ENCODE results near the gene PIGQ. TPM values are rescaled to one million over a fixed set of nuclear protein-coding genes. Genes with fewer than 3 reads are reported as not detected.

The PIGQ gene
- total and polyA plus RNA-seq, 2 of the 13 experiments (the other 11 are each of a cell fraction or from before 2014, with no cell fraction given) = 7.7 to 19.7 TPM

DNA sequence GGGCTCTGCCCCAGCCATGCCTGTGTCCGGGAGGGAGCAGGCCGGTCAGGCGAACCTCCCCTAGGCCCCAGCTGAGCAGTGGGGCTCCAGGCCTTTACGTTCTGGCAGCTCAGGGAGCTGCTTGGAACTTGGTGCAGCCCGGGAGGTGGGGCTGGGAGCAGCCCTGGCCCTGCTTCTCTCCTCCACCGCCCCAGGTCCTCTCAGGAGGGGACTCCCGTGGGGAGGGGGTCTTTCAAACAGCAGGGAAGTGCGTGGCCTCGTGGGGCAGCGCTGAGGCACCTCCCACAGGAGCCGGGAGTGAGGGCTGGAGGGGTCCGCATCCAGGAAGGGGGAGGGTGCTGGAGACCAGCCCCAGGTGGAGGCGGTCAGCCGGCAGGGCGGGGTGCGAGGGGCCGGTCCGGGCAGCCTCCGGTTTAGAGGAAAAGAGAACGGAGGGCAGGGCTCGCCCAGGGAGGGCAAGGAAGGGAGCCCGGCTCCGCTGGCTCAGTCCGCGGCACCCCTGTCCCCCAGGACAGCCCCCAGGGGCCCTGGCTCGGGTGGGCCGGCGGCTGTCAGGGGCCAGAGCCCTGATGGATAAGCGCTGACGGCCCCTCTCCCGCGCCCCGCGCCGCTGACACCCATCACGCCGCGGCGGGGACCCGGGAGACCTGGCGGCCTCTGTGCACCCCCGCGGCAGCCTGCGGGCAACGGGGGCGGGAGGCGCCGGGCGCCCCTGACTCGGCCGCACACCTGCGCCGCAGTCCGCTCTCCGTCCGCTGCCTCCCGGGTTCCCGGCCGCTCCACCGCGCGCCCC is 10.2 kb upstream of the PIGQ start (continued):
- TF ChIP-seq, protein P1, sequence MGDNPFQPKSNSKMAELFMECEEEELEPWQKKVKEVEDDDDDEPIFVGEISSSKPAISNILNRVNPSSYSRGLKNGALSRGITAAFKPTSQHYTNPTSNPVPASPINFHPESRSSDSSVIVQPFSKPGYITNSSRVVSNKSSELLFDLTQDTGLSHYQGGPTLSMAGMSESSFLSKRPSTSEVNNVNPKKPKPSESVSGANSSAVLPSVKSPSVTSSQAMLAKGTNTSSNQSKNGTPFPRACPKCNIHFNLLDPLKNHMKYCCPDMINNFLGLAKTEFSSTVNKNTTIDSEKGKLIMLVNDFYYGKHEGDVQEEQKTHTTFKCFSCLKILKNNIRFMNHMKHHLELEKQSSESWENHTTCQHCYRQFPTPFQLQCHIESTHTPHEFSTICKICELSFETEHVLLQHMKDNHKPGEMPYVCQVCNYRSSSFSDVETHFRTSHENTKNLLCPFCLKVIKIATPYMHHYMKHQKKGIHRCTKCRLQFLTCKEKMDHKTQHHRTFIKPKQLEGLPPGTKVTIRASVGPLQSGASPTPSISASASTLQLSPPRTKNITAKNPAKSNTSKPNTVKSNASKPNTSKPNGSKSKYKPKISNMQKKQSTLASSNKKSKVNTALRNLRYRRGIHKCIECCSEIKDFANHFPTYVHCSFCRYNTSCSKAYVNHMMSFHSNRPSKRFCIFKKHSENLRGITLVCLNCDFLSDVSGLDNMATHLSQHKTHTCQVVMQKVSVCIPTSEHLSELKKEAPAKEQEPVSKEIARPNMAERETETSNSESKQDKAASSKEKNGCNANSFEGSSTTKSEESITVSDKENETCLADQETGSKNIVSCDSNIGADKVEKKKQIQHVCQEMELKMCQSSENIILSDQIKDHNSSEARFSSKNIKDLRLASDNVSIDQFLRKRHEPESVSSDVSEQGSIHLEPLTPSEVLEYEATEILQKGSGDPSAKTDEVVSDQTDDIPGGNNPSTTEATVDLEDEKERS (CRISPR knock-in tag; IDR thresholded peaks at IDR 0.05) = no peak
- TF ChIP-seq, protein P2, sequence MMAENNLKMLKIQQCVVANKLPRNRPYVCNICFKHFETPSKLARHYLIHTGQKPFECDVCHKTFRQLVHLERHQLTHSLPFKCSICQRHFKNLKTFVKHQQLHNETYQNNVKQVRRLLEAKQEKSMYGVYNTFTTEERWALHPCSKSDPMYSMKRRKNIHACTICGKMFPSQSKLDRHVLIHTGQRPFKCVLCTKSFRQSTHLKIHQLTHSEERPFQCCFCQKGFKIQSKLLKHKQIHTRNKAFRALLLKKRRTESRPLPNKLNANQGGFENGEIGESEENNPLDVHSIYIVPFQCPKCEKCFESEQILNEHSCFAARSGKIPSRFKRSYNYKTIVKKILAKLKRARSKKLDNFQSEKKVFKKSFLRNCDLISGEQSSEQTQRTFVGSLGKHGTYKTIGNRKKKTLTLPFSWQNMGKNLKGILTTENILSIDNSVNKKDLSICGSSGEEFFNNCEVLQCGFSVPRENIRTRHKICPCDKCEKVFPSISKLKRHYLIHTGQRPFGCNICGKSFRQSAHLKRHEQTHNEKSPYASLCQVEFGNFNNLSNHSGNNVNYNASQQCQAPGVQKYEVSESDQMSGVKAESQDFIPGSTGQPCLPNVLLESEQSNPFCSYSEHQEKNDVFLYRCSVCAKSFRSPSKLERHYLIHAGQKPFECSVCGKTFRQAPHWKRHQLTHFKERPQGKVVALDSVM (CRISPR knock-in tag; IDR thresholded peaks at IDR 0.05) = no peak
- TF ChIP-seq ZNF496 (CRISPR knock-in tag; IDR thresholded peaks at IDR 0.05; ENCODE audit: insufficient replicate concordance) (no peak), ZSCAN31 (CRISPR knock-in tag; IDR thresholded peaks at IDR 0.05; ENCODE audit: low read depth) (0 out of 2 replicates have a peak, but pooled peaks have one; percentile 29), RNF2 (conservative IDR thresholded peaks at IDR 0.05; ENCODE audit: low read depth) (no peak), ZNF547 (CRISPR knock-in tag; IDR thresholded peaks at IDR 0.05) (no peak), MBNL3 (CRISPR knock-in tag; conservative IDR thresholded peaks at IDR 0.05) (no peak), ZFP82 (CRISPR knock-in tag; IDR thresholded peaks at IDR 0.05; ENCODE audit: borderline replicate concordance) (0 out of 2 replicates have a peak, but pooled peaks have one; percentile 34), FOXP1 (IDR thresholded peaks at IDR 0.05) (no peak), FOXP1 (CRISPR knock-in tag; IDR thresholded peaks at IDR 0.05) (no peak), GPN1 (CRISPR knock-in tag; IDR thresholded peaks at IDR 0.05; ENCODE audit: borderline replicate concordance) (no peak), EZH2 (conservative IDR thresholded peaks at IDR 0.05; ENCODE audit: low read depth, low read length) (peak; percentile 34; the same call in 1 of the 2 replicates), MXD4 (CRISPR knock-in tag; IDR thresholded peaks at IDR 0.05) (no peak), ZNF879 (CRISPR knock-in tag; IDR thresholded peaks at IDR 0.05) (no peak), ZNF136 (CRISPR knock-in tag; IDR thresholded peaks at IDR 0.05; ENCODE audit: low read depth) (no peak), ZNF34 (CRISPR knock-in tag; IDR thresholded peaks at IDR 0.05; ENCODE audit: borderline replicate concordance) (no peak), KDM2A (CRISPR knock-in tag; IDR thresholded peaks at IDR 0.05; ENCODE audit: borderline replicate concordance, low read depth) (0 out of 2 replicates have a peak, but pooled peaks have one; percentile 22), CBX1 (IDR thresholded peaks at IDR 0.05; ENCODE audit: low read depth) (no peak), ZFP90 (CRISPR knock-in tag; IDR thresholded peaks at IDR 0.05; ENCODE audit: borderline replicate concordance) (no peak), SRSF4 (IDR thresholded peaks at IDR 0.05; ENCODE audit: low read depth, low read length, poor library complexity, severe bottlenecking) (no peak), STAG1 (CRISPR knock-in tag; IDR thresholded peaks at IDR 0.05) (no peak)
- TF ChIP-seq, protein P3, sequence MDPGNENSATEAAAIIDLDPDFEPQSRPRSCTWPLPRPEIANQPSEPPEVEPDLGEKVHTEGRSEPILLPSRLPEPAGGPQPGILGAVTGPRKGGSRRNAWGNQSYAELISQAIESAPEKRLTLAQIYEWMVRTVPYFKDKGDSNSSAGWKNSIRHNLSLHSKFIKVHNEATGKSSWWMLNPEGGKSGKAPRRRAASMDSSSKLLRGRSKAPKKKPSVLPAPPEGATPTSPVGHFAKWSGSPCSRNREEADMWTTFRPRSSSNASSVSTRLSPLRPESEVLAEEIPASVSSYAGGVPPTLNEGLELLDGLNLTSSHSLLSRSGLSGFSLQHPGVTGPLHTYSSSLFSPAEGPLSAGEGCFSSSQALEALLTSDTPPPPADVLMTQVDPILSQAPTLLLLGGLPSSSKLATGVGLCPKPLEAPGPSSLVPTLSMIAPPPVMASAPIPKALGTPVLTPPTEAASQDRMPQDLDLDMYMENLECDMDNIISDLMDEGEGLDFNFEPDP (CRISPR knock-in tag; conservative IDR thresholded peaks at IDR 0.05) = no peak
- TF ChIP-seq, protein P4, sequence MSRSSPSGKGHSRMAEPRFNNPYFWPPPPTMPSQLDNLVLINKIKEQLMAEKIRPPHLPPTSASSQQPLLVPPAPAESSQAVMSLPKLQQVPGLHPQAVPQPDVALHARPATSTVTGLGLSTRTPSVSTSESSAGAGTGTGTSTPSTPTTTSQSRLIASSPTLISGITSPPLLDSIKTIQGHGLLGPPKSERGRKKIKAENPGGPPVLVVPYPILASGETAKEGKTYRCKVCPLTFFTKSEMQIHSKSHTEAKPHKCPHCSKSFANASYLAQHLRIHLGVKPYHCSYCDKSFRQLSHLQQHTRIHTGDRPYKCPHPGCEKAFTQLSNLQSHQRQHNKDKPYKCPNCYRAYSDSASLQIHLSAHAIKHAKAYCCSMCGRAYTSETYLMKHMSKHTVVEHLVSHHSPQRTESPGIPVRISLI (CRISPR knock-in tag; IDR thresholded peaks at IDR 0.05; ENCODE audit: borderline replicate concordance) = no peak

All from HepG2 (cell line).